ENCODE measurements around the gene PLCD1. TPM values are rescaled to one million over a fixed set of nuclear protein-coding genes. Genes with fewer than 3 reads are reported as not detected.

PLCD1 gene
- total RNA-seq, 1 donor from 2014 or later, result 38.6 TPM

- no peak overlapping the region for H3K9ac ChIP-seq
- peaks cover 2% of the 10 kb centered on the region for H3K9me3 Mint-ChIP-seq
- H3F3A ChIP-seq (ENCODE audit: low read depth), result no peaks in the 10 kb centered on the region
- H3K27me3 ChIP-seq, result peaks cover 20% of the 10 kb centered on the region
- no peak overlapping the region for H3K27ac ChIP-seq
- TF ChIP-seq EZH2 (IDR thresholded peaks at IDR 0.05), result no peak
- TF ChIP-seq EZH2phosphoT487 (IDR thresholded peaks at IDR 0.05), result no peak
- TF ChIP-seq, protein P1, sequence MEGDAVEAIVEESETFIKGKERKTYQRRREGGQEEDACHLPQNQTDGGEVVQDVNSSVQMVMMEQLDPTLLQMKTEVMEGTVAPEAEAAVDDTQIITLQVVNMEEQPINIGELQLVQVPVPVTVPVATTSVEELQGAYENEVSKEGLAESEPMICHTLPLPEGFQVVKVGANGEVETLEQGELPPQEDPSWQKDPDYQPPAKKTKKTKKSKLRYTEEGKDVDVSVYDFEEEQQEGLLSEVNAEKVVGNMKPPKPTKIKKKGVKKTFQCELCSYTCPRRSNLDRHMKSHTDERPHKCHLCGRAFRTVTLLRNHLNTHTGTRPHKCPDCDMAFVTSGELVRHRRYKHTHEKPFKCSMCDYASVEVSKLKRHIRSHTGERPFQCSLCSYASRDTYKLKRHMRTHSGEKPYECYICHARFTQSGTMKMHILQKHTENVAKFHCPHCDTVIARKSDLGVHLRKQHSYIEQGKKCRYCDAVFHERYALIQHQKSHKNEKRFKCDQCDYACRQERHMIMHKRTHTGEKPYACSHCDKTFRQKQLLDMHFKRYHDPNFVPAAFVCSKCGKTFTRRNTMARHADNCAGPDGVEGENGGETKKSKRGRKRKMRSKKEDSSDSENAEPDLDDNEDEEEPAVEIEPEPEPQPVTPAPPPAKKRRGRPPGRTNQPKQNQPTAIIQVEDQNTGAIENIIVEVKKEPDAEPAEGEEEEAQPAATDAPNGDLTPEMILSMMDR (IDR thresholded peaks at IDR 0.05), result no peak
- H3K4me1 Mint-ChIP-seq, result no peaks in the 10 kb centered on the region
- H3K4me1 ChIP-seq, result no peaks in the 10 kb centered on the region
- no peak overlapping the region for H3K4me2 ChIP-seq
- H3K4me3 ChIP-seq, result no peak overlapping the region
- DNase-seq (ENCODE audit: low spot score), result no peak
- H3K27ac Mint-ChIP-seq, result no peak overlapping the region
- no peaks in the 10 kb centered on the region for H3K36me3 ChIP-seq
- H3K79me2 ChIP-seq (ENCODE audit: low read depth), result no peaks in the 10 kb centered on the region
- H4K20me1 ChIP-seq (ENCODE audit: low read depth), result no peaks in the 10 kb centered on the region
- peaks cover 5% of the 10 kb centered on the region for H3K27me3 Mint-ChIP-seq (ENCODE audit: insufficient read depth, low read depth)
- H3K36me3 Mint-ChIP-seq, result no peaks in the 10 kb centered on the region
- no peaks in the 10 kb centered on the region for H3K9me3 ChIP-seq (ENCODE audit: low read depth)
- no peak overlapping the region for H2AFZ ChIP-seq (replicated peaks)
- no peak overlapping the region for H3K4me3 Mint-ChIP-seq
Measured at GRCh38 chr3:38046027-38046426, 16.6 kb upstream of the PLCD1 start.

GRCh38 chr3:38043486-38043885 is 14.0 kb upstream of the PLCD1 start:
- H3K4me1 Mint-ChIP-seq, result peaks cover 7% of the 10 kb centered on the region
- H3K27ac Mint-ChIP-seq, result no peak overlapping the region
- no peaks in the 10 kb centered on the region for H3K9me3 Mint-ChIP-seq
- peaks cover 7% of the 10 kb centered on the region for H3F3A ChIP-seq (ENCODE audit: low read depth)
- H2AFZ ChIP-seq (replicated peaks), result no peak overlapping the region
- no peaks in the 10 kb centered on the region for H3K36me3 Mint-ChIP-seq
- no peak overlapping the region for H3K4me2 ChIP-seq
- no peak for DNase-seq (ENCODE audit: low spot score)
- peaks cover 46% of the 10 kb centered on the region for H3K27me3 ChIP-seq
- H3K9me3 ChIP-seq (ENCODE audit: low read depth), result no peaks in the 10 kb centered on the region
- H3K4me3 Mint-ChIP-seq, result no peak overlapping the region
- H3K27me3 Mint-ChIP-seq (ENCODE audit: insufficient read depth, low read depth), result peaks cover 17% of the 10 kb centered on the region
- peaks cover 3% of the 10 kb centered on the region for H3K4me1 ChIP-seq
- no peaks in the 10 kb centered on the region for H4K20me1 ChIP-seq (ENCODE audit: low read depth)
- H3K79me2 ChIP-seq (ENCODE audit: low read depth), result no peaks in the 10 kb centered on the region
- TF ChIP-seq EZH2phosphoT487 (IDR thresholded peaks at IDR 0.05) (no peak), EZH2 (IDR thresholded peaks at IDR 0.05) (no peak)
- TF ChIP-seq, protein P1 (IDR thresholded peaks at IDR 0.05), result no peak
- H3K36me3 ChIP-seq, result no peaks in the 10 kb centered on the region
- no peak overlapping the region for H3K27ac ChIP-seq
- no peak overlapping the region for H3K4me3 ChIP-seq
- H3K9ac ChIP-seq, result no peak overlapping the region

DNA sequence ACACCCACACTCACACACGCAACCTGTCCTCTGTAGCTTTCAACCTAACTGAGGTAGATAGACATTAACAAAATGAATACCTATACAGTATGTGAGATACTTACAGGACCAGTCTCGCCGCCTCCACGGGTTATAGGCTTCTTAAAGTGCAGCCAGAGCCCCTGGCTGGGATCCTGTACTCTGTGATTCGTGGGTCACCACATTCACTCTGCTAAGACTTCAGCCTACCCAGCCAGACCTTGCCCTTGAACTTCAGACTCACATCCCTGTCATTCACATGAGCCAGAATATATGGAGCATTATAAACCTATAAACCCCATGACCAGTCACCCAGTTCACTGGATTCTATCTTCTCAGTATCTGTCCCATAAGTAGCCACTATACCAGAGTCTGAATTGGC is 11.0 kb upstream of the PLCD1 start:
- TF ChIP-seq EZH2phosphoT487 (IDR thresholded peaks at IDR 0.05), result no peak
- Histone ChIP-seq H2AFZ (replicated peaks) (no peak overlapping the region), H3K4me1 (peaks cover 3% of the 10 kb centered on the region), H3K79me2 (ENCODE audit: low read depth) (no peaks in the 10 kb centered on the region), H3F3A (ENCODE audit: low read depth) (peaks cover 7% of the 10 kb centered on the region), H3K36me3 (no peaks in the 10 kb centered on the region), H3K9me3 (ENCODE audit: low read depth) (no peaks in the 10 kb centered on the region), H4K20me1 (ENCODE audit: low read depth) (no peaks in the 10 kb centered on the region), H3K4me3 (no peak overlapping the region), H3K27ac (no peak overlapping the region), H3K9ac (no peak overlapping the region), H3K4me2 (no peak overlapping the region), H3K27me3 (peaks cover 53% of the 10 kb centered on the region)
- Mint-ChIP-seq H3K27ac (no peak overlapping the region), H3K4me3 (peak overlapping the region; percentile 81), H3K27me3 (ENCODE audit: insufficient read depth, low read depth) (peaks cover 20% of the 10 kb centered on the region), H3K36me3 (no peaks in the 10 kb centered on the region), H3K4me1 (peaks cover 10% of the 10 kb centered on the region), H3K9me3 (no peaks in the 10 kb centered on the region)
- DNase-seq (ENCODE audit: low spot score), result no peak

- Histone ChIP-seq H3K27ac (no peak overlapping the region), H3K4me3 (peak overlapping the region; percentile 57), H3K36me3 (no peaks in the 10 kb centered on the region), H3K79me2 (ENCODE audit: low read depth) (no peaks in the 10 kb centered on the region), H3K27me3 (peaks cover 53% of the 10 kb centered on the region), H3K9me3 (ENCODE audit: low read depth) (no peaks in the 10 kb centered on the region), H3K4me1 (peaks cover 3% of the 10 kb centered on the region), H3F3A (ENCODE audit: low read depth) (peaks cover 7% of the 10 kb centered on the region), H2AFZ (replicated peaks) (peak overlapping the region; percentile 99), H3K9ac (no peak overlapping the region), H4K20me1 (ENCODE audit: low read depth) (no peaks in the 10 kb centered on the region), H3K4me2 (peak overlapping the region; percentile 90)
- Mint-ChIP-seq H3K4me1 (peaks cover 10% of the 10 kb centered on the region), H3K9me3 (no peaks in the 10 kb centered on the region), H3K4me3 (peak overlapping the region; percentile 81), H3K27ac (no peak overlapping the region), H3K27me3 (ENCODE audit: insufficient read depth, low read depth) (peaks cover 20% of the 10 kb centered on the region), H3K36me3 (no peaks in the 10 kb centered on the region)
- TF ChIP-seq EZH2 (IDR thresholded peaks at IDR 0.05), result peak; percentile 60
- TF ChIP-seq, protein P1 (IDR thresholded peaks at IDR 0.05), result no peak
- TF ChIP-seq EZH2phosphoT487 (IDR thresholded peaks at IDR 0.05), result peak; percentile 4
- peak; percentile 41 for DNase-seq (ENCODE audit: low spot score)
Measured at GRCh38 chr3:38039899-38040261, 10.4 kb upstream of the PLCD1 start.

Data from neural progenitor cell (in vitro differentiated cells).